GM12872 (cell line): ENCODE results near the gene MCM7.

ENCODE experiments used
- CTCF ChIP-seq: IDR thresholded peaks from 3 replicates; pipeline ENCODE4 v1.5.1; 2011; ENCODE audit warnings: low read depth, mild to moderate bottlenecking, low read length, moderate library complexity; ENCODE audit not compliant: insufficient read depth

The MCM7 gene

GRCh38 chr7:100119970-100120732 is 19.0 kb upstream of the MCM7 start:
- no peak for TF ChIP-seq CTCF

- no peak for TF ChIP-seq CTCF
Observed at GRCh38 chr7:100119072-100119969, 18.1 kb upstream of the MCM7 start, which contains the start of the genes CNPY4 and TAF6. Gene CNPY4, plus strand, starts transcription at chr7:100119634. Its CDS starts 111 bp downstream, at chr7:100119745. Gene TAF6, minus strand, starts transcription at chr7:100119358. Its CDS starts 5,149 bp downstream, at chr7:100114209.

- TF ChIP-seq CTCF, result no peak
Observed at GRCh38 chr7:100118388-100119071, 17.3 kb upstream of the MCM7 start.

DNA sequence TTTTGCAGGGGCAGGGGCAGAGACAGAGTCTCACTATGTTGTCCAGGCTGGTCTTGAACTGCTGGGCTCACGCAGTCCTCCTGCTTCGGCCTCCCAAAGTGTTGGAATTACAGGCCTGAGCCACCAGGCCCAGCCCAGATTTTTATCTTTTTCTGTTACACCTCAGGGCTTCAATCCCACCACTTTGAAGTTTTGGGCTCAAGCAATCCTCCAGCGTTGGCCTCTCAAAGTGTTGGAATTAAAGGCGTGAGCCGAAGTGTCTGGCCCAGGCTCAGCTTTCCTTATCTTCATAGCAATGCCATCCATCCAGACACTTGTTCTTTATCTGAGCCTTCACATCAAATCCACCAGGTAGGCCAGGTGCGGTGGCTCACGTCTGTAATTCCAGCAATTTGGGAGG is 13.8 kb upstream of the MCM7 start:
- no peak for TF ChIP-seq CTCF

GRCh38 chr7:100111914-100112313 is 10.7 kb upstream of the MCM7 start:
- no peak for TF ChIP-seq CTCF

GRCh38 chr7:100111156-100111555 is 10.0 kb upstream of the MCM7 start:
- TF ChIP-seq CTCF, result no peak

DNA sequence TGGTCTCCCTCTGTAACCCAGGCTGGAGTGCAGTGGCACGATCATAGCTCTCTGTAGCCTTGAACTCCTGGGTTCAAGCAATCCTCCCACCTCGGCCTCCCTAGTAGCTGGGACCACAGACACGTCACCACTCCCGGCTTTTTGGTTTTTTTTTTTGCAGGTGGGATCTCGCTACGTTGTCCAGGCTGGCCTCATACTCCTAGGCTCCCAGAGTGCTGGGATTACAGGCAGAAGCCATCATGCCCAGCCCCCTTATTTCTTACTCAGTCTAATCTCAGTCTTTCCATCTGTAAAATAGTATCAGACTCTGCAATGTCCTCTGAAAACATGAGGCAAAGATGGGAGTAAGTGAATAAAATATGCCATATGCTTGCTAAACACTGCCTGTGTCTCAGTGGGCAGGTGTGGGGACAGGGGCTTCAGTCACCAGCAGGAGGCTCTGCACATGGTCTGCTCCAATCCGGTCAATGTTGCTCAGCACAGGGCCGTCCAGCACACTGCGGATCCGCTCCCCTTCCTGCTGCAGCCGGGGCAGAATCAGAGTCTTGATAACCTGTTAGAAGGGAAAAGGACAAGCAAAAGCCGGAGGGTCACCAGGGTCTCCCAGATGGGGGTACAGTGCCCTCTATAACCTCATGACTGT is 8.4 kb upstream of the MCM7 start:
- TF ChIP-seq CTCF, result no peak
